Endothelial cell of umbilical vein (primary cell): ENCODE data around the gene CELSR1. TPM values are rescaled to one million over a fixed set of nuclear protein-coding genes. Genes with fewer than 3 reads are reported as not detected.

Experiments used
- BruUV-seq: library from RNA; stranded (reverse); fragments of 400-500 nt; replicated peaks from 2 replicates; lab custom pipeline; 2021; lab: Mats Ljungman, UMichigan
- CTCF ChIA-PET: fragments of 300-600, 350-600 bp; sonication (Branson Sonifier 250); formaldehyde crosslinking; loops from one replicate; lab custom pipeline; 2021; ENCODE audit warnings: antibody characterized with exemption, inconsistent platforms; lab: Charles Lee
- POLR2A ChIA-PET: fragments of 300-600, 350-600 bp; sonication (Branson Sonifier 250); formaldehyde crosslinking; loops from one replicate; lab custom pipeline; 2021; ENCODE audit warnings: antibody characterized with exemption, inconsistent platforms; lab: Charles Lee
- DNase-seq: peaks from one replicate; pipeline ENCODE4 v3.0.0-alpha.2; 2011; ENCODE audit warnings: low read depth, low spot score
- FAIRE-seq: peaks from 2 replicates; lab custom pipeline; 2011; peaks lifted over from hg19 to GRCh38; lab: Jason Lieb, UNC
- H2AFZ ChIP-seq: 2 replicates; pipeline ENCODE4 v1.6.0; 2012; ENCODE audit warnings: low read depth, low read length, control low read depth, inconsistent platforms
- H3K27ac ChIP-seq: 2 replicates; pipeline ENCODE4 v1.5.1; 2011; ENCODE audit warnings: low read depth, mild to moderate bottlenecking, control low read depth, low read length, moderate library complexity; ENCODE audit not compliant: insufficient read depth
- H3K27me3 ChIP-seq, 2 experiments: 2 replicates each; pipeline versions ENCODE4 v1.6.0 to v1.6.1; 2011; ENCODE audit warnings: low read length in 2 of 2, mixed read lengths in 1 of 2; ENCODE audit not compliant: control insufficient read depth in 2 of 2, insufficient read depth in 2 of 2
- H3K36me3 ChIP-seq, 2 experiments: 2 replicates in 1 of 2; 3 replicates in 1 of 2; pipeline ENCODE4 v1.5.1; 2011; ENCODE audit warnings: low read length in 2 of 2, mild to moderate bottlenecking in 1 of 2, moderate library complexity in 1 of 2; ENCODE audit not compliant: control insufficient read depth in 2 of 2, insufficient read depth in 2 of 2; ENCODE audit errors: extremely low read depth in 1 of 2
- H3K4me1 ChIP-seq: 3 replicates; pipeline ENCODE4 v1.5.1; 2011; ENCODE audit warnings: mild to moderate bottlenecking, low read length; ENCODE audit not compliant: control insufficient read depth, insufficient read depth; ENCODE audit errors: extremely low read depth
- H3K4me2 ChIP-seq: 2 replicates; pipeline ENCODE4 v1.6.1; 2011; ENCODE audit warnings: low read length, control low read depth, mixed read lengths; ENCODE audit not compliant: insufficient read depth
- H3K4me3 ChIP-seq, 3 experiments: fragments of 200-600 bp in 1 of 3; sonication (generic), shearing (Covaris generic) in 1 of 3; replicated peaks in 1 of 3; 2 replicates each; pipeline ENCODE4 v1.5.1; 2011 to 2016; ENCODE audit warnings: control low read depth in 3 of 3, low read length in 3 of 3, mild to moderate bottlenecking in 2 of 3, inconsistent platforms in 1 of 3, low read depth in 1 of 3, moderate library complexity in 1 of 3; ENCODE audit not compliant: insufficient read depth in 1 of 3
- H3K79me2 ChIP-seq: 2 replicates; pipeline ENCODE4 v1.6.0; 2012; ENCODE audit warnings: low read length, inconsistent platforms; ENCODE audit not compliant: control insufficient read depth, insufficient read depth
- H3K9ac ChIP-seq: replicated peaks from 2 replicates; pipeline ENCODE3; 2011; ENCODE audit warnings: low read length, control low read depth; ENCODE audit not compliant: insufficient read depth; ENCODE audit errors: extremely low read depth
- H3K9me1 ChIP-seq: replicated peaks from 3 replicates; pipeline ENCODE4 v1.6.0; 2011; ENCODE audit warnings: mild to moderate bottlenecking, low read length; ENCODE audit not compliant: control insufficient read depth, insufficient read depth; ENCODE audit errors: extremely low read depth
- H3K9me3 ChIP-seq: replicated peaks from 2 replicates; pipeline ENCODE4 v1.5.1; 2012; ENCODE audit warnings: low read length, inconsistent platforms; ENCODE audit not compliant: control insufficient read depth, insufficient read depth
- H4K20me1 ChIP-seq: replicated peaks from 2 replicates; pipeline ENCODE3; 2011; ENCODE audit warnings: mild to moderate bottlenecking, low read length; ENCODE audit not compliant: control insufficient read depth, insufficient read depth; ENCODE audit errors: extremely low read depth
- CTCF ChIP-seq, 2 donors: IDR thresholded peaks; 1 replicate in 1 of 2; 2 replicates in 1 of 2; pipeline ENCODE4 v1.5.1; 2011; ENCODE audit warnings: low read length in 2 of 2, mild to moderate bottlenecking in 2 of 2, moderate library complexity in 2 of 2, control low read depth in 1 of 2, inconsistent platforms in 1 of 2, low read depth in 1 of 2; ENCODE audit not compliant: insufficient read depth in 1 of 2; ENCODE audit errors: extremely low read depth in 1 of 2
- EZH2 ChIP-seq: IDR thresholded peaks from 2 replicates; pipeline ENCODE4 v1.6.1; 2012; ENCODE audit warnings: borderline replicate concordance, low read depth, mild to moderate bottlenecking, moderate library complexity, low read length, inconsistent platforms; ENCODE audit not compliant: severe bottlenecking
- FOS ChIP-seq: IDR thresholded peaks from 2 replicates; pipeline ENCODE4 v1.6.1; 2011; ENCODE audit warnings: mild to moderate bottlenecking, low read length, moderate library complexity, borderline replicate concordance; ENCODE audit not compliant: insufficient read depth
- GATA2 ChIP-seq: IDR thresholded peaks from 2 replicates; pipeline ENCODE4 v1.7.0; 2011; ENCODE audit warnings: low read depth, mild to moderate bottlenecking, moderate library complexity, mixed read lengths, low read length; ENCODE audit not compliant: insufficient read length, insufficient read depth
- JUN ChIP-seq: IDR thresholded peaks from 2 replicates; pipeline ENCODE4 v1.6.1; 2011; ENCODE audit warnings: borderline replicate concordance, low read depth; ENCODE audit not compliant: insufficient read length, insufficient read depth
- MAX ChIP-seq: IDR thresholded peaks from 2 replicates; pipeline ENCODE4 v1.6.1; 2011; ENCODE audit not compliant: insufficient read depth, insufficient read length
- MYC ChIP-seq: IDR thresholded peaks from one replicate; pipeline ENCODE4 v1.6.1; 2011; ENCODE audit warnings: mild to moderate bottlenecking, low read depth, low read length
- POLR2A ChIP-seq: IDR thresholded peaks from 2 replicates; pipeline ENCODE4 v1.6.1; 2012; ENCODE audit warnings: low read depth, mild to moderate bottlenecking, control low read depth, low read length
- POLR2AphosphoS5 ChIP-seq: IDR thresholded peaks from 2 replicates; pipeline ENCODE4 v1.6.1; 2012; ENCODE audit warnings: low read depth, mild to moderate bottlenecking, control low read depth, low read length, moderate library complexity; ENCODE audit not compliant: insufficient read depth
- dilution Hi-C: fragments of 300-500 bp; cut with MboI; formaldehyde crosslinking; loops from one replicate; pipeline ENCODE4 v1.15.0; 2019; ENCODE audit warnings: low sequenced_read_pairs; ENCODE audit not compliant: extremely low pct_ligation_motif_present
- intact Hi-C: fragments of 100-400 bp; cut with micrococcal nuclease; formaldehyde crosslinking; loops from one replicate; pipeline ENCODE4 v1.10.0; 2022
- polyA plus RNA-seq, 4 experiments: library from polyadenylated mRNA; depleted of rRNA in 3 of 4; stranded (reverse) in 3 of 4; unstranded in 1 of 4; fragments of >200 nt; gene quantifications; 2 replicates each; pipeline versions ENCODE4 v1.2.1 to v1.2.3, GENCODE V29; 2011 to 2012; ENCODE audit warnings: missing spikeins in 1 of 4
- total RNA-seq: library from RNA; stranded (reverse); gene quantifications from 2 replicates; pipeline ENCODE4 v1.2.3, GENCODE V29; 2021

CELSR1 gene
- total and polyA plus RNA-seq, 2 donors (not counting 3 experiments of a cell fraction or from before 2014, with no cell fraction given) = 3.7 to 5.4 TPM

GRCh38 chr22:46586123-46586519, 48.7 kb upstream of the CELSR1 start:
- Histone ChIP-seq H3K4me3 (no peak overlapping the region), H3K9ac (no peak overlapping the region), H3K36me3 (no peaks in the 10 kb centered on the region), H3K9me1 (no peaks in the 10 kb centered on the region), H2AFZ (no peak overlapping the region), H3K79me2 (no peaks in the 10 kb centered on the region), H3K27me3 (peaks cover 0 to 1% of the 10 kb centered on the region in 2 experiments), H3K4me2 (no peak overlapping the region), H3K27ac (no peak overlapping the region), H3K9me3 (no peaks in the 10 kb centered on the region), H4K20me1 (no peaks in the 10 kb centered on the region), H3K4me1 (no peaks in the 10 kb centered on the region)
- intact Hi-C loops (no loop called here), dilution Hi-C loops (no loop called here)
- FAIRE-seq = no peak
- no TSS peak for BruUV-seq
- DNase-seq = no peak
- CTCF ChIA-PET = no interaction called here
- POLR2A ChIA-PET = no interaction called here
- no peak for TF ChIP-seq MAX
- no peak for TF ChIP-seq POLR2A
- no peak for TF ChIP-seq FOS
- no peak for TF ChIP-seq CTCF (IDR thresholded peaks at IDR 0.05; ENCODE audit: extremely low read depth in 1 of 2, insufficient read depth in 1 of 2, low read depth in 1 of 2, low read length in 2 of 2)
- no peak for TF ChIP-seq EZH2
- TF ChIP-seq GATA2 = no peak
- no peak for TF ChIP-seq JUN
- no peak for TF ChIP-seq POLR2AphosphoS5
- TF ChIP-seq MYC = no peak
